ENCODE results near the gene YAP1. TPM values are rescaled to one million over a fixed set of nuclear protein-coding genes. Genes with fewer than 3 reads are reported as not detected.

YAP1 gene
- total RNA-seq (10 to 100 TPM; 17.6 to 65.6 TPM), polyA plus RNA-seq (10 to 100 TPM in 1 of 2 donors, 1 to 10 TPM in 1; 3.7 to 19.1 TPM)

DNA sequence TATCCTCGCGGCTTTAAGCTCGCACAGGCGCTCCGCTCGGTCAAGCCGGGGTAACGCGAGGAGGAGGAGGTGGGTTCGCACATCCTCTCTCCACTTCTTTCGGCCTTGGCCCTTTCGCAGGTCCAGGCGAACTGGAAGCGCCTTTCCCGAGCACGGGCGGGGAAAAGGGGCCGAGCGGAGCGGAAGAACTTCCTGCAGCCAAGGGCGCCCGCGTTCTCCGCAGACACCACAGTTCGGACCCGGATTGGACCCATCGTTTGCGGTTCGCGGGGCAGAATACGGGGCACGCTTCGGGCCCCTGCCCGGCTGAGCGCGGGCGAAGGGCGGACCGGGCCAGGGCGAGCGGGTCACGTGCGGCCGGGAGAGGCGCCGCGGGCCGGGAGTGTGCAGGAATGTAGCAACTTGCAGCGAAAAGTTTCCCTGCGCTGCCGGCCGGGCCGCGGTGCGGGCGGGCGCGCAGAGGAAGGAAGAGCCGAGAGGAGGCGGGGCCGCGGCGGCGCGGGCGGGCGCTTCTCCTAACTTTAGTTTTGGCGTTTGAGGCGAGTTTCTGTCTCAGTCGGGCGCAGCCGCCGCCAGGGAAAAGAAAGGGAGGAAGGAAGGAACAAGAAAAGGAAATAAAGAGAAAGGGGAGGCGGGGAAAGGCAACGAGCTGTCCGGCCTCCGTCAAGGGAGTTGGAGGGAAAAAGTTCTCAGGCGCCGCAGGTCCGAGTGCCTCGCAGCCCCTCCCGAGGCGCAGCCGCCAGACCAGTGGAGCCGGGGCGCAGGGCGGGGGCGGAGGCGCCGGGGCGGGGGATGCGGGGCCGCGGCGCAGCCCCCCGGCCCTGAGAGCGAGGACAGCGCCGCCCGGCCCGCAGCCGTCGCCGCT, at the start of gene YAP1:
Gene YAP1, plus strand, starts transcription at position 552 of the 865 bp plus-strand sequence. CDS start 402 bp downstream, outside the sequence.
- TF ChIP-seq, protein P1, sequence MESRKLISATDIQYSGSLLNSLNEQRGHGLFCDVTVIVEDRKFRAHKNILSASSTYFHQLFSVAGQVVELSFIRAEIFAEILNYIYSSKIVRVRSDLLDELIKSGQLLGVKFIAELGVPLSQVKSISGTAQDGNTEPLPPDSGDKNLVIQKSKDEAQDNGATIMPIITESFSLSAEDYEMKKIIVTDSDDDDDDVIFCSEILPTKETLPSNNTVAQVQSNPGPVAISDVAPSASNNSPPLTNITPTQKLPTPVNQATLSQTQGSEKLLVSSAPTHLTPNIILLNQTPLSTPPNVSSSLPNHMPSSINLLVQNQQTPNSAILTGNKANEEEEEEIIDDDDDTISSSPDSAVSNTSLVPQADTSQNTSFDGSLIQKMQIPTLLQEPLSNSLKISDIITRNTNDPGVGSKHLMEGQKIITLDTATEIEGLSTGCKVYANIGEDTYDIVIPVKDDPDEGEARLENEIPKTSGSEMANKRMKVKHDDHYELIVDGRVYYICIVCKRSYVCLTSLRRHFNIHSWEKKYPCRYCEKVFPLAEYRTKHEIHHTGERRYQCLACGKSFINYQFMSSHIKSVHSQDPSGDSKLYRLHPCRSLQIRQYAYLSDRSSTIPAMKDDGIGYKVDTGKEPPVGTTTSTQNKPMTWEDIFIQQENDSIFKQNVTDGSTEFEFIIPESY (IDR thresholded peaks at IDR 0.05), result no peak
- TF ChIP-seq TAF1 (conservative IDR thresholded peaks at IDR 0.05), result peak; percentile 14
- TF ChIP-seq RXRA (IDR thresholded peaks at IDR 0.05), result peak; percentile 6 to 14
- no peak for TF ChIP-seq JUND (IDR thresholded peaks at IDR 0.05)
- peak in 1 of 2 donors; percentile 35 for TF ChIP-seq HNF4A (conservative IDR thresholded peaks at IDR 0.05)
- peak in 1 of 2 donors; percentile 69 for TF ChIP-seq EGR1 (IDR thresholded peaks at IDR 0.05; ENCODE audit: low read depth in 2 of 2)
- TF ChIP-seq ATF3 (IDR thresholded peaks at IDR 0.05), result no peak
- TF ChIP-seq, protein P2, sequence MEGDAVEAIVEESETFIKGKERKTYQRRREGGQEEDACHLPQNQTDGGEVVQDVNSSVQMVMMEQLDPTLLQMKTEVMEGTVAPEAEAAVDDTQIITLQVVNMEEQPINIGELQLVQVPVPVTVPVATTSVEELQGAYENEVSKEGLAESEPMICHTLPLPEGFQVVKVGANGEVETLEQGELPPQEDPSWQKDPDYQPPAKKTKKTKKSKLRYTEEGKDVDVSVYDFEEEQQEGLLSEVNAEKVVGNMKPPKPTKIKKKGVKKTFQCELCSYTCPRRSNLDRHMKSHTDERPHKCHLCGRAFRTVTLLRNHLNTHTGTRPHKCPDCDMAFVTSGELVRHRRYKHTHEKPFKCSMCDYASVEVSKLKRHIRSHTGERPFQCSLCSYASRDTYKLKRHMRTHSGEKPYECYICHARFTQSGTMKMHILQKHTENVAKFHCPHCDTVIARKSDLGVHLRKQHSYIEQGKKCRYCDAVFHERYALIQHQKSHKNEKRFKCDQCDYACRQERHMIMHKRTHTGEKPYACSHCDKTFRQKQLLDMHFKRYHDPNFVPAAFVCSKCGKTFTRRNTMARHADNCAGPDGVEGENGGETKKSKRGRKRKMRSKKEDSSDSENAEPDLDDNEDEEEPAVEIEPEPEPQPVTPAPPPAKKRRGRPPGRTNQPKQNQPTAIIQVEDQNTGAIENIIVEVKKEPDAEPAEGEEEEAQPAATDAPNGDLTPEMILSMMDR (IDR thresholded peaks at IDR 0.05; ENCODE audit: low read depth, low read length, missing input control), result no peak
- no peak for TF ChIP-seq FOXA2 (IDR thresholded peaks at IDR 0.05)
- TF ChIP-seq FOXA1 (IDR thresholded peaks at IDR 0.05), result no peak
- TF ChIP-seq GABPA (IDR thresholded peaks at IDR 0.05 in 1 of 2, conservative IDR thresholded peaks at IDR 0.05 in 1 of 2), result peak in 1 of 2 donors; percentile 35
- no peak for TF ChIP-seq NR2F2 (IDR thresholded peaks at IDR 0.05)
- TF ChIP-seq, protein P3, sequence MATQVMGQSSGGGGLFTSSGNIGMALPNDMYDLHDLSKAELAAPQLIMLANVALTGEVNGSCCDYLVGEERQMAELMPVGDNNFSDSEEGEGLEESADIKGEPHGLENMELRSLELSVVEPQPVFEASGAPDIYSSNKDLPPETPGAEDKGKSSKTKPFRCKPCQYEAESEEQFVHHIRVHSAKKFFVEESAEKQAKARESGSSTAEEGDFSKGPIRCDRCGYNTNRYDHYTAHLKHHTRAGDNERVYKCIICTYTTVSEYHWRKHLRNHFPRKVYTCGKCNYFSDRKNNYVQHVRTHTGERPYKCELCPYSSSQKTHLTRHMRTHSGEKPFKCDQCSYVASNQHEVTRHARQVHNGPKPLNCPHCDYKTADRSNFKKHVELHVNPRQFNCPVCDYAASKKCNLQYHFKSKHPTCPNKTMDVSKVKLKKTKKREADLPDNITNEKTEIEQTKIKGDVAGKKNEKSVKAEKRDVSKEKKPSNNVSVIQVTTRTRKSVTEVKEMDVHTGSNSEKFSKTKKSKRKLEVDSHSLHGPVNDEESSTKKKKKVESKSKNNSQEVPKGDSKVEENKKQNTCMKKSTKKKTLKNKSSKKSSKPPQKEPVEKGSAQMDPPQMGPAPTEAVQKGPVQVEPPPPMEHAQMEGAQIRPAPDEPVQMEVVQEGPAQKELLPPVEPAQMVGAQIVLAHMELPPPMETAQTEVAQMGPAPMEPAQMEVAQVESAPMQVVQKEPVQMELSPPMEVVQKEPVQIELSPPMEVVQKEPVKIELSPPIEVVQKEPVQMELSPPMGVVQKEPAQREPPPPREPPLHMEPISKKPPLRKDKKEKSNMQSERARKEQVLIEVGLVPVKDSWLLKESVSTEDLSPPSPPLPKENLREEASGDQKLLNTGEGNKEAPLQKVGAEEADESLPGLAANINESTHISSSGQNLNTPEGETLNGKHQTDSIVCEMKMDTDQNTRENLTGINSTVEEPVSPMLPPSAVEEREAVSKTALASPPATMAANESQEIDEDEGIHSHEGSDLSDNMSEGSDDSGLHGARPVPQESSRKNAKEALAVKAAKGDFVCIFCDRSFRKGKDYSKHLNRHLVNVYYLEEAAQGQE (IDR thresholded peaks at IDR 0.05), result no peak
- peak; percentile 20 for TF ChIP-seq HNF4G (IDR thresholded peaks at IDR 0.05)
- TF ChIP-seq, protein P4, sequence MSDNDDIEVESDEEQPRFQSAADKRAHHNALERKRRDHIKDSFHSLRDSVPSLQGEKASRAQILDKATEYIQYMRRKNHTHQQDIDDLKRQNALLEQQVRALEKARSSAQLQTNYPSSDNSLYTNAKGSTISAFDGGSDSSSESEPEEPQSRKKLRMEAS (IDR thresholded peaks at IDR 0.05), result no peak
- TF ChIP-seq YY1 (IDR thresholded peaks at IDR 0.05), result peak; percentile 32
- no peak for TF ChIP-seq RAD21 (IDR thresholded peaks at IDR 0.05)
- TF ChIP-seq SP1 (IDR thresholded peaks at IDR 0.05), result peak; percentile 11
- peak; percentile 70 for DNase-seq (ENCODE audit: low spot score)
- Histone ChIP-seq H3K4me3 (ENCODE audit: low read depth in 1 of 3, low read length in 3 of 3) (peak within 1 kb of the TSS; percentile 82 to 100 (median 87)), H3K9ac (ENCODE audit: low read depth in 1 of 2, low read length in 2 of 2) (peak within 1 kb of the TSS; percentile 67 to 88), H3K27ac (ENCODE audit: low read depth in 1 of 2, low read length in 2 of 2) (peak within 1 kb of the TSS; percentile 85 to 98), H3K4me1 (ENCODE audit: control insufficient read depth in 4 of 4, insufficient read depth in 4 of 4, low read length in 3 of 4) (peaks cover 0 to 8% (median 2%) of the 10 kb centered on the region in 4 donors), H3K27me3 (ENCODE audit: control insufficient read depth in 4 of 4, insufficient read depth in 4 of 4, low read length in 3 of 4) (no peaks in the 10 kb centered on the region), H3K36me3 (ENCODE audit: control insufficient read depth in 4 of 4, insufficient read depth in 3 of 4, low read depth in 1 of 4, low read length in 3 of 4) (no peaks in the 10 kb centered on the region), H3K9me3 (ENCODE audit: control insufficient read depth in 4 of 4, low read length in 3 of 4) (no peaks in the 10 kb centered on the region)
- WGBS, result under 1% methylated on average over 104 of the region's 104 CpGs

Data from liver (tissue), 9 donors.